ENCODE data around the gene CYTH2.

CYTH2 gene

GRCh38 chr19:48477067-48477685, 8.0 kb downstream of the CYTH2 start:
- TF ChIP-seq MAX (IDR thresholded peaks at IDR 0.05; ENCODE audit: low read depth, low read length) (no peak), POLR2A (IDR thresholded peaks at IDR 0.05; ENCODE audit: extremely low read depth, insufficient read length) (no peak), MYC (IDR thresholded peaks at IDR 0.05; ENCODE audit: low read depth, low read length) (no peak), CTCF (IDR thresholded peaks at IDR 0.05; ENCODE audit: low read depth, low read length) (no peak)
- no peak for DNase-seq (ENCODE audit: low read depth)
- no peak overlapping the region for H3K4me3 ChIP-seq (ENCODE audit: low read depth, low read length)

- no peak for DNase-seq (ENCODE audit: low read depth)
- TF ChIP-seq MAX (IDR thresholded peaks at IDR 0.05; ENCODE audit: low read depth, low read length) (no peak), CTCF (IDR thresholded peaks at IDR 0.05; ENCODE audit: low read depth, low read length) (no peak), POLR2A (IDR thresholded peaks at IDR 0.05; ENCODE audit: extremely low read depth, insufficient read length) (no peak), MYC (IDR thresholded peaks at IDR 0.05; ENCODE audit: low read depth, low read length) (no peak)
- no peak overlapping the region for H3K4me3 ChIP-seq (ENCODE audit: low read depth, low read length)
Measured at GRCh38 chr19:48477698-48478338, 8.6 kb downstream of the CYTH2 start.

- no peak overlapping the region for H3K4me3 ChIP-seq (ENCODE audit: low read depth, low read length)
- TF ChIP-seq MAX (IDR thresholded peaks at IDR 0.05; ENCODE audit: low read depth, low read length), result no peak
- TF ChIP-seq CTCF (IDR thresholded peaks at IDR 0.05; ENCODE audit: low read depth, low read length), result no peak
- no peak for TF ChIP-seq MYC (IDR thresholded peaks at IDR 0.05; ENCODE audit: low read depth, low read length)
- TF ChIP-seq POLR2A (IDR thresholded peaks at IDR 0.05; ENCODE audit: extremely low read depth, insufficient read length), result no peak
- no peak for DNase-seq (ENCODE audit: low read depth)
Measured at GRCh38 chr19:48478339-48479256, 9.4 kb downstream of the CYTH2 start.

- TF ChIP-seq MAX (IDR thresholded peaks at IDR 0.05; ENCODE audit: low read depth, low read length) (no peak), POLR2A (IDR thresholded peaks at IDR 0.05; ENCODE audit: extremely low read depth, insufficient read length) (no peak), MYC (IDR thresholded peaks at IDR 0.05; ENCODE audit: low read depth, low read length) (no peak), CTCF (IDR thresholded peaks at IDR 0.05; ENCODE audit: low read depth, low read length) (no peak)
- H3K4me3 ChIP-seq (ENCODE audit: low read depth, low read length), result no peak overlapping the region
- no peak for DNase-seq (ENCODE audit: low read depth)
Measured at GRCh38 chr19:48479686-48480085, 10.5 kb downstream of the CYTH2 start.

GRCh38 chr19:48480183-48480557, 11.0 kb downstream of the CYTH2 start:
- DNase-seq (ENCODE audit: low read depth), result no peak
- no peak for TF ChIP-seq MAX (IDR thresholded peaks at IDR 0.05; ENCODE audit: low read depth, low read length)
- no peak for TF ChIP-seq POLR2A (IDR thresholded peaks at IDR 0.05; ENCODE audit: extremely low read depth, insufficient read length)
- no peak overlapping the region for H3K4me3 ChIP-seq (ENCODE audit: low read depth, low read length)
